SK-N-MC (cell line): Measurements from ENCODE around the gene ACTG2.

Experiments used
- DNase-seq: peaks from one replicate; pipeline ENCODE4 v3.0.0-alpha.2; 2011; ENCODE audit warnings: low read depth, low spot score
- H3K27ac ChIP-seq: fragments of 200-600 bp; sonication (generic); 2 replicates; pipeline ENCODE4 v1.5.1; 2016; ENCODE audit warnings: mixed run types
- H3K36me3 ChIP-seq: fragments of 200-600 bp; sonication (generic); 2 replicates; pipeline ENCODE4 v1.6.1; 2017; ENCODE audit warnings: antibody characterized with exemption, low read length, mixed read lengths; ENCODE audit not compliant: insufficient read depth
- H3K4me3 ChIP-seq: fragments of 200-600 bp; sonication (generic); 2 replicates; pipeline ENCODE4 v1.5.1; 2016
- H3K9ac ChIP-seq: fragments of 200-600 bp; sonication (generic); 2 replicates; pipeline ENCODE4 v1.8.0; 2017; ENCODE audit warnings: mixed run types, mixed read lengths; ENCODE audit not compliant: insufficient read length
- H3K9me3 ChIP-seq: fragments of 200-600 bp; sonication (generic); 2 replicates; pipeline ENCODE4 v1.6.1; 2017; ENCODE audit warnings: low read depth, mild to moderate bottlenecking, antibody characterized with exemption, low read length, moderate library complexity, mixed read lengths
- EZH2 ChIP-seq: fragments of 200-600 bp; sonication (generic); IDR thresholded peaks from one replicate; pipeline ENCODE4 v1.6.1; 2017; ENCODE audit warnings: antibody characterized with exemption
- FOXP2 ChIP-seq: optimal IDR thresholded peaks from 2 replicates; pipeline ENCODE3; 2011; ENCODE audit warnings: mild to moderate bottlenecking, moderate library complexity; ENCODE audit not compliant: insufficient read depth; ENCODE audit errors: extremely low read length, control extremely low read depth
- POLR2AphosphoS5 ChIP-seq: IDR thresholded peaks from 2 replicates; pipeline ENCODE4 v1.6.1; 2012; ENCODE audit warnings: mild to moderate bottlenecking, low read depth, low read length, borderline replicate concordance

Gene ACTG2

GRCh38 chr2:73946666-73947065 is 53.9 kb downstream of the ACTG2 start:
- H3K9me3 ChIP-seq, result no peaks in the 10 kb centered on the region
- no peak overlapping the region for H3K9ac ChIP-seq
- no peak overlapping the region for H3K4me3 ChIP-seq
- TF ChIP-seq FOXP2 (no peak), EZH2 (no peak), POLR2AphosphoS5 (no peak)
- H3K36me3 ChIP-seq, result peaks cover 87% of the 10 kb centered on the region
- no peak for DNase-seq
- H3K27ac ChIP-seq, result no peak overlapping the region

- no peak overlapping the region for H3K4me3 ChIP-seq
- peaks cover 93% of the 10 kb centered on the region for H3K36me3 ChIP-seq
- no peak overlapping the region for H3K27ac ChIP-seq
- no peak overlapping the region for H3K9ac ChIP-seq
- TF ChIP-seq FOXP2, result no peak
- no peak for TF ChIP-seq POLR2AphosphoS5
- TF ChIP-seq EZH2, result no peak
- DNase-seq, result no peak
- H3K9me3 ChIP-seq, result no peaks in the 10 kb centered on the region
These were observed 54.7 kb downstream of the ACTG2 start for GRCh38 chr2:73947412-73948018.

- peaks cover 87% of the 10 kb centered on the region for H3K36me3 ChIP-seq
- DNase-seq, result no peak
- no peak for TF ChIP-seq EZH2
- H3K9ac ChIP-seq, result no peak overlapping the region
- H3K4me3 ChIP-seq, result no peak overlapping the region
- no peak overlapping the region for H3K27ac ChIP-seq
- no peaks in the 10 kb centered on the region for H3K9me3 ChIP-seq
These were observed 57.0 kb downstream of the ACTG2 start for GRCh38 chr2:73949802-73950201.

- Histone ChIP-seq H3K9ac (no peak overlapping the region), H3K4me3 (no peak overlapping the region), H3K9me3 (no peaks in the 10 kb centered on the region), H3K36me3 (peaks cover 88% of the 10 kb centered on the region), H3K27ac (no peak overlapping the region)
- no peak for DNase-seq
- no peak for TF ChIP-seq EZH2
- TF ChIP-seq FOXP2, result no peak
- TF ChIP-seq POLR2AphosphoS5, result no peak
These were observed 60.0 kb downstream of the ACTG2 start for GRCh38 chr2:73952499-73953446.

GRCh38 chr2:73956218-73956865 is 63.5 kb downstream of the ACTG2 start:
- no peak overlapping the region for H3K9ac ChIP-seq
- H3K9me3 ChIP-seq, result no peaks in the 10 kb centered on the region
- H3K4me3 ChIP-seq, result no peak overlapping the region
- no peak overlapping the region for H3K27ac ChIP-seq
- DNase-seq, result no peak
- no peak for TF ChIP-seq EZH2
- no peak for TF ChIP-seq POLR2AphosphoS5
- no peak for TF ChIP-seq FOXP2
- peaks cover 76% of the 10 kb centered on the region for H3K36me3 ChIP-seq

- Histone ChIP-seq H3K27ac (no peak overlapping the region), H3K4me3 (no peak overlapping the region), H3K9ac (no peak overlapping the region), H3K36me3 (peaks cover 35% of the 10 kb centered on the region), H3K9me3 (no peaks in the 10 kb centered on the region)
- TF ChIP-seq FOXP2, result no peak
- TF ChIP-seq POLR2AphosphoS5, result no peak
- no peak for TF ChIP-seq EZH2
- DNase-seq, result no peak
These were observed 68.5 kb downstream of the ACTG2 start for GRCh38 chr2:73961274-73961673.

GRCh38 chr2:73961823-73962615 is 69.2 kb downstream of the ACTG2 start:
- no peaks in the 10 kb centered on the region for H3K9me3 ChIP-seq
- no peak for DNase-seq
- no peak overlapping the region for H3K9ac ChIP-seq
- H3K4me3 ChIP-seq, result no peak overlapping the region
- peaks cover 28% of the 10 kb centered on the region for H3K36me3 ChIP-seq
- TF ChIP-seq EZH2, result no peak
- TF ChIP-seq POLR2AphosphoS5, result no peak
- no peak overlapping the region for H3K27ac ChIP-seq

- no peak for TF ChIP-seq POLR2AphosphoS5
- no peak for TF ChIP-seq EZH2
- no peak for TF ChIP-seq FOXP2
- Histone ChIP-seq H3K27ac (no peak overlapping the region), H3K4me3 (no peak overlapping the region), H3K36me3 (peaks cover 22% of the 10 kb centered on the region), H3K9ac (no peak overlapping the region), H3K9me3 (no peaks in the 10 kb centered on the region)
- DNase-seq, result no peak
These were observed 70.0 kb downstream of the ACTG2 start for GRCh38 chr2:73962798-73963197.
